Tibial artery (tissue), 4 donors: ENCODE data around the gene UQCRFS1.

Experiments used
- DNase-seq, 2 donors: peaks; one replicate each; pipeline ENCODE4 v3.0.0-alpha.2; 2019
- H3K27ac ChIP-seq, 2 donors: fragments of 200-600 bp; sonication (generic) in 1 of 2; 1 replicate in 1 of 2; 2 replicates in 1 of 2; pipeline ENCODE4 v1.5.1; 2018 to 2019; ENCODE audit warnings: mild to moderate bottlenecking in 1 of 2
- H3K27me3 ChIP-seq, 2 donors: fragments of 200-600 bp; sonication (generic) in 1 of 2; one replicate each; pipeline versions ENCODE4 v1.5.1 to v1.6.0; 2016 to 2019
- H3K36me3 ChIP-seq, 3 donors: fragments of 200-600 bp; sonication (generic) in 2 of 3; one replicate each; pipeline ENCODE4 v1.5.1; 2016 to 2019; ENCODE audit warnings: mild to moderate bottlenecking in 2 of 3
- H3K4me1 ChIP-seq, 4 donors: fragments of 200-600 bp; sonication (generic) in 2 of 4; 1 replicate in 3 of 4; 2 replicates in 1 of 4; pipeline ENCODE4 v1.5.1; 2016 to 2019
- H3K4me3 ChIP-seq, 2 donors: fragments of 200-600 bp; sonication (generic) in 1 of 2; 1 replicate in 1 of 2; 2 replicates in 1 of 2; pipeline ENCODE4 v1.5.1; 2018 to 2019; ENCODE audit warnings: mild to moderate bottlenecking in 2 of 2
- H3K9me3 ChIP-seq, 3 donors: fragments of 200-600 bp; sonication (generic) in 1 of 3; one replicate each; pipeline ENCODE4 v1.5.1; 2016 to 2019
- intact Hi-C: fragments of 100-400 bp; cut with DNase I; formaldehyde crosslinking; loops from one replicate; pipeline ENCODE4 v1.15.0; 2023; ENCODE audit warnings: low total_unique reads
- TF ChIP-seq, protein P1 (sequence below), 2 experiments: fragments of 200-600 bp in 1 of 2; fragments of 450-650 bp in 1 of 2; IDR thresholded peaks; one replicate each; pipeline ENCODE4 v1.5.1; 2017 to 2019; ENCODE audit warnings: antibody characterized with exemption in 2 of 2, mild to moderate bottlenecking in 1 of 2, moderate library complexity in 1 of 2

UQCRFS1 gene

DNA sequence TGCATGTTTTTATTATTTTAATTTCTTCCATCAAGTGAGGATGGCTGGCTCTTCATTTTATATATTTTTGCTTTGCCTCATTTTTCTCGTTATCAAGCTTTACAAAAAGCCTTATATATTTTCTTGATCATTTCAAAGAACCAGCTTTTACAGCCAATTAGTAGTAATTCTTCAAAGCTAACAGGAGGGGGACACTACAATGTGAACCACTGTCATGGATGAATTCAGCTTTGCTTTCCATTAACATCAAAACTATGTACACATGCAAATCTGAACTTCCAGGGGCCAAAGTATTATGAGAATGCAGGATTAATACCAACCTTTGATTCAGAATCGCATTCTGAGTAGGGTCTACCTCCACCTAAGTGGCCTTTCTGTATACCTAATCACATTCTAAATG lies 11.1 kb downstream of the UQCRFS1 start:
- DNase-seq = no peak
- no peaks in the 10 kb centered on the region for H3K4me1 ChIP-seq
- H3K9me3 ChIP-seq = no peaks in the 10 kb centered on the region
- TF ChIP-seq, protein P1, sequence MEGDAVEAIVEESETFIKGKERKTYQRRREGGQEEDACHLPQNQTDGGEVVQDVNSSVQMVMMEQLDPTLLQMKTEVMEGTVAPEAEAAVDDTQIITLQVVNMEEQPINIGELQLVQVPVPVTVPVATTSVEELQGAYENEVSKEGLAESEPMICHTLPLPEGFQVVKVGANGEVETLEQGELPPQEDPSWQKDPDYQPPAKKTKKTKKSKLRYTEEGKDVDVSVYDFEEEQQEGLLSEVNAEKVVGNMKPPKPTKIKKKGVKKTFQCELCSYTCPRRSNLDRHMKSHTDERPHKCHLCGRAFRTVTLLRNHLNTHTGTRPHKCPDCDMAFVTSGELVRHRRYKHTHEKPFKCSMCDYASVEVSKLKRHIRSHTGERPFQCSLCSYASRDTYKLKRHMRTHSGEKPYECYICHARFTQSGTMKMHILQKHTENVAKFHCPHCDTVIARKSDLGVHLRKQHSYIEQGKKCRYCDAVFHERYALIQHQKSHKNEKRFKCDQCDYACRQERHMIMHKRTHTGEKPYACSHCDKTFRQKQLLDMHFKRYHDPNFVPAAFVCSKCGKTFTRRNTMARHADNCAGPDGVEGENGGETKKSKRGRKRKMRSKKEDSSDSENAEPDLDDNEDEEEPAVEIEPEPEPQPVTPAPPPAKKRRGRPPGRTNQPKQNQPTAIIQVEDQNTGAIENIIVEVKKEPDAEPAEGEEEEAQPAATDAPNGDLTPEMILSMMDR (IDR thresholded peaks at IDR 0.05) = no peak
- H3K27ac ChIP-seq = no peak overlapping the region
- no peaks in the 10 kb centered on the region for H3K27me3 ChIP-seq
- peaks cover 0 to 19% (median 8%) of the 10 kb centered on the region in 3 donors for H3K36me3 ChIP-seq
- intact Hi-C loops = no loop called here
- no peak overlapping the region for H3K4me3 ChIP-seq

DNA sequence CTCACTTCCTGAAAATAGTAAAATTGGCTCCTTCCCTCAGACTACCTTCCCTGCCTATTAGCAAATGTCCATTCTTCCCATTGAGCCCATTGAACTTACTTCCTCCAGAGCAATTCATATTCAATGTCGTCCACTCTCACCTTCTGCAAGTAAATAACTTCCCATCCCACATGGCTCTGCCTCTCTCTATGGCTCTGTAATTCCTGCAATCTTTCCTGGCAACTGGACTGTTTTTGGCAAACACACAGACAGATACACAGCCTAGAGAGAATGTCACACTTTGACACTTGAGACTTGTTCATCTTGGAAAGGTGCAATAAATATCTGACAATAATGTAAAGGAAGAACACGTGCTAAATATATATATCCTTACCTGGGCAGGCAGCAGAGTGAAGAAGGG lies 18.3 kb downstream of the UQCRFS1 start:
- Histone ChIP-seq H3K27ac (no peak overlapping the region), H3K4me3 (no peak overlapping the region), H3K36me3 (no peaks in the 10 kb centered on the region), H3K9me3 (no peaks in the 10 kb centered on the region), H3K4me1 (no peaks in the 10 kb centered on the region), H3K27me3 (no peaks in the 10 kb centered on the region)
- TF ChIP-seq, protein P1 (IDR thresholded peaks at IDR 0.05) = no peak
- intact Hi-C loops = no loop called here
- DNase-seq = no peak

DNA sequence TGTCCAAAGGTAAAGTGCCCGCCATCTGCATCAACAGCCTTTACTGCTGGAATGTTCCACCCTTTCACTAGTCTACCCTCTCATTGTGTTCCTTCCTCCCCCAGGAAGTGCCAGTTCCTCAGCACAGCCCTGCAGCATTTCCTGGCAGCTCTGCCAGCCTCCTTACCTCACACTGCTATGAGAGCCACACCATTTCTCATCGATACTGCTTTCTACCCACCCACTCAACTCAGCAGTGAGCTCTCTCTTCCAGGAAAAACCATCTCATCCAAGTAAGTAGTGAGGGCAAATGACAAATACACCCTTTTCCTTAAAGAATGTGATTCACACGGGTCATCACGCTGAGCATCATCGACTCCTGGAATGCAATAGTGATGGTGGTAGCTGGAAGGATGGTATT lies 19.8 kb downstream of the UQCRFS1 start:
- no peak for DNase-seq
- intact Hi-C loops = no loop called here
- TF ChIP-seq, protein P1 (IDR thresholded peaks at IDR 0.05) = no peak
- no peaks in the 10 kb centered on the region for H3K4me1 ChIP-seq
- no peak overlapping the region for H3K27ac ChIP-seq
- H3K4me3 ChIP-seq = no peak overlapping the region
- H3K27me3 ChIP-seq = no peaks in the 10 kb centered on the region
- H3K36me3 ChIP-seq = no peaks in the 10 kb centered on the region
- no peaks in the 10 kb centered on the region for H3K9me3 ChIP-seq

DNA sequence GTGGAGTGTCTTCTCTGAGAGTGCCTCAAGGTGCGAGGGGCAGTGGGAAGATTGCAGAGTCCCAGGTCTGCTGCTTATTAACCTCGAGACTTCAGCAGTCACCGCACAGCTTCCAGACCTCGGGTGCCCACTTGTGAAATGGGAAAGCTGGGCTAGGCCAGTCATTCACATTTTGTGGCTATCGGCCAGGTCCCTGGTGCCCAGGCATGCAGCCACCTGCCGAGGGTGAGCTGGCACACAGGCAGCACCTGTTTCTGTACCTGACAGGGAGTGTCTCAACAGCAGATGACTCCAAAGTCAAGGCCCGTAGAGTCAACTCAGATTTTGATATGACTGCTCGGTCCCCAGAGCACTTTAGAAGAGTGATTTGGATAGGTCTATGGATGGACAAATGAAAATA lies 21.9 kb downstream of the UQCRFS1 start:
- peaks cover 0 to 2% of the 10 kb centered on the region in 2 donors for H3K27me3 ChIP-seq
- intact Hi-C loops = no loop called here
- no peaks in the 10 kb centered on the region for H3K4me1 ChIP-seq
- H3K27ac ChIP-seq = no peak overlapping the region
- DNase-seq = no peak
- H3K9me3 ChIP-seq = no peaks in the 10 kb centered on the region
- no peak overlapping the region for H3K4me3 ChIP-seq
- TF ChIP-seq, protein P1 (IDR thresholded peaks at IDR 0.05) = no peak
- H3K36me3 ChIP-seq = no peaks in the 10 kb centered on the region

DNA sequence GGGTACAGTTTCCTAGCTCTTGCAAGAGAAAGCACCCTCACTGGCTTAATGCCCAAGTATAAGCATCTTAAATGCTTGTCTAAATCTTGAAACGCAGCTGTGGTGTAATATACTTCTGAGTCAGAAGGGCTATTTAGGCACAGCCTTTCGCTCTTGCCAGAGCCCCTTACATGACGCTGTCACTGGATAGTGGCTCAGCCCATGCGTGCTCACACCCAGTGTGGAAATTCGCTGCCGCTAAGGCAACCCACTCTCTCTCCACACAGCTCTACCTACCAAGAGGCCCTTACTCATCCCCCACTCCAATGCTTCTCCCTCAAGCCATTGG lies 24.0 kb downstream of the UQCRFS1 start:
- TF ChIP-seq, protein P1 (IDR thresholded peaks at IDR 0.05) = no peak
- no peaks in the 10 kb centered on the region for H3K36me3 ChIP-seq
- H3K4me1 ChIP-seq = no peaks in the 10 kb centered on the region
- H3K27me3 ChIP-seq = peaks cover 0 to 2% of the 10 kb centered on the region in 2 donors
- H3K9me3 ChIP-seq = no peaks in the 10 kb centered on the region
- H3K27ac ChIP-seq = no peak overlapping the region
- no peak overlapping the region for H3K4me3 ChIP-seq
- DNase-seq = no peak
- intact Hi-C loops = no loop called here

DNA sequence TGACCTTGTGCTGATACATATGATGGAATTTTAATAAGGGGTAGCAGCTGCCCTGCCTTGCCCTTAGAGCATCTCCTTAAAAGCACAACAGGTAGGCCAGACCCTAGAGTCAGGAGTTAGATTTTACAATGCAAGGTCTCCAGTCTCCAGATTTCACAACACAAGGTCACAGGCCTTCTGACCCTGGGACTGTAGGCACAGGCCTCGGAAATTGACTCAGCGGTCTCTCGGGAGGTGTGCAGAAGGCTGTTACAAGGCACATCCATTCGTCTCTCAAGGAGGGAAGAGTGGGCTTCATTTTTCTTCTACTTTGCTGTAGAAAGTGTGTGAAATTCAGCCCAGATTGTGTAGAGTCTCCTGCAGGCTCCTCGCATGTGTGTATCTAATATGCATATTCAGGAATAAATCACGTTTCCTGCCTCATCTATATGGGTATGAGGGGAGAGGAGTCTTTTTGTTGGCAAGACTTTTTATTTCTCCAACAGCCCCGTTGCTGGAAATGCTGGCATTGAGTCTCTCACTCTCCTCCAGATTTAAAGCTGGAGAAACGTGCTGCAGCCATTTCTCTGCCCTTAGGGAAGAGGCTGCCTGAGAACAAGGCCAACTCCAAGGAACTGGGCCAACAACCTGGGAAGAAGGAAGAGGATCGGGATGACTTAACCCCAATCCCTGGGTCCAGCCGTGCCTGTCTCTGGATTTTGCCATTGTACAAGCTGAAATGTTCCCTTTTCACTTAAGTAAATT lies 24.5 kb downstream of the UQCRFS1 start:
- no peaks in the 10 kb centered on the region for H3K4me1 ChIP-seq
- no peak for DNase-seq
- H3K36me3 ChIP-seq = no peaks in the 10 kb centered on the region
- H3K9me3 ChIP-seq = no peaks in the 10 kb centered on the region
- H3K27me3 ChIP-seq = peaks cover 0 to 2% of the 10 kb centered on the region in 2 donors
- intact Hi-C loops = no loop called here
- H3K4me3 ChIP-seq = no peak overlapping the region
- TF ChIP-seq, protein P1 (IDR thresholded peaks at IDR 0.05) = no peak
- no peak overlapping the region for H3K27ac ChIP-seq
